Hematopoietic multipotent progenitor cell treated with erythropoietin and hydrocortisone succinate and interleukin-3 and kit ligand, for 4 days (in vitro differentiated cells): ENCODE data around the gene MMP15.
A peak's percentile ranks its signal among the peaks of the same experiment; 100 is the strongest.

Experiments
- DNase-seq: peaks from one replicate; pipeline ENCODE4 v3.0.0-alpha.2; 2015

The MMP15 gene

GRCh38 chr16:58037365-58038057 is 12.0 kb downstream of the MMP15 start:
- no peak for DNase-seq

- no peak for DNase-seq
Measured at GRCh38 chr16:58038219-58038641, 12.7 kb downstream of the MMP15 start.

- DNase-seq = no peak
Measured at GRCh38 chr16:58039829-58040495, 14.4 kb downstream of the MMP15 start.

GRCh38 chr16:58040496-58040846 is 14.9 kb downstream of the MMP15 start:
- DNase-seq = no peak

- DNase-seq = no peak
Measured at GRCh38 chr16:58040945-58041627, 15.5 kb downstream of the MMP15 start.

- DNase-seq = no peak
Measured at GRCh38 chr16:58041628-58041955, 16.0 kb downstream of the MMP15 start.

GRCh38 chr16:58042001-58042885 is 16.7 kb downstream of the MMP15 start:
- no peak for DNase-seq

GRCh38 chr16:58042886-58043515 is 17.4 kb downstream of the MMP15 start:
- DNase-seq = no peak

- DNase-seq = no peak
Measured at GRCh38 chr16:58043571-58044155, 18.1 kb downstream of the MMP15 start.

- no peak for DNase-seq
Measured at GRCh38 chr16:58044266-58045019, 18.9 kb downstream of the MMP15 start.

GRCh38 chr16:58045096-58045495 is 19.5 kb downstream of the MMP15 start:
- DNase-seq = no peak

GRCh38 chr16:58046054-58046881 is 20.7 kb downstream of the MMP15 start:
- peak; percentile 42 for DNase-seq

- no peak for DNase-seq
Measured at GRCh38 chr16:58046936-58047335, 21.4 kb downstream of the MMP15 start.

- no peak for DNase-seq
Measured at GRCh38 chr16:58047557-58048348, 22.2 kb downstream of the MMP15 start.

GRCh38 chr16:58048494-58049231 is 23.1 kb downstream of the MMP15 start:
- no peak for DNase-seq

- DNase-seq = no peak
Measured at GRCh38 chr16:58049232-58050185, 24.0 kb downstream of the MMP15 start.

- DNase-seq = no peak
Measured at GRCh38 chr16:58051296-58051695, 25.7 kb downstream of the MMP15 start.
